ENCODE results near the gene SOCS6. TPM values are rescaled to one million over a fixed set of nuclear protein-coding genes. Genes with fewer than 3 reads are reported as not detected.

Gene SOCS6
- total RNA-seq, result 10 to 100 TPM; 11.5 to 18.2 (median 17.9) TPM

DNA sequence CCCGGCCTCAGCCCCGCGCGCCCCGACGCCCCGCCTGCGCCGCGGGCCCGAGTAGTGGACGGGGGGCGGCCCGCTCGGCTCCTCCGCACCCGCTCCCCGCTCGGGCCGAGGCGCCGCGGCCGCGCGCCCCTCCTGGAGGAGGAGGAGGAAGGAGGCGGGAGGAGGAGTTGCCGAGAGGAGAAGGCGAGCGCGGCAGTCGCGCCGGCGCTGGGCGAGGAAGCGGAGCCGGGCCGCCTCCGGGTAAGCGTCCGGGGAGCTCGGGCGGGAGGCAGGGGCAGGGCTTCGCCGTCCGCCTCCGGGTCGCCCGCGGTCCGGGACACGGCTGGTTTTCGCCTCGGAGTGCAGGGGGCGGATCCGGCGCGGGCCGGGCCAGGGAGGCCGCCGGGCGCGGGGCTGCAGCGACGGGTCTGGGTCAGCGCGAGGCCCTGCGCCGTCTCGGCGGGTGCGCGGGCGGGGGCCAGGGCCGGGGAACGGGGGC is at the start of gene SOCS6:
Gene SOCS6 (plus strand): TSS at position 195 of the 478 bp plus-strand sequence. CDS start 35,624 bp downstream, outside the sequence.
- TF ChIP-seq, protein P1, sequence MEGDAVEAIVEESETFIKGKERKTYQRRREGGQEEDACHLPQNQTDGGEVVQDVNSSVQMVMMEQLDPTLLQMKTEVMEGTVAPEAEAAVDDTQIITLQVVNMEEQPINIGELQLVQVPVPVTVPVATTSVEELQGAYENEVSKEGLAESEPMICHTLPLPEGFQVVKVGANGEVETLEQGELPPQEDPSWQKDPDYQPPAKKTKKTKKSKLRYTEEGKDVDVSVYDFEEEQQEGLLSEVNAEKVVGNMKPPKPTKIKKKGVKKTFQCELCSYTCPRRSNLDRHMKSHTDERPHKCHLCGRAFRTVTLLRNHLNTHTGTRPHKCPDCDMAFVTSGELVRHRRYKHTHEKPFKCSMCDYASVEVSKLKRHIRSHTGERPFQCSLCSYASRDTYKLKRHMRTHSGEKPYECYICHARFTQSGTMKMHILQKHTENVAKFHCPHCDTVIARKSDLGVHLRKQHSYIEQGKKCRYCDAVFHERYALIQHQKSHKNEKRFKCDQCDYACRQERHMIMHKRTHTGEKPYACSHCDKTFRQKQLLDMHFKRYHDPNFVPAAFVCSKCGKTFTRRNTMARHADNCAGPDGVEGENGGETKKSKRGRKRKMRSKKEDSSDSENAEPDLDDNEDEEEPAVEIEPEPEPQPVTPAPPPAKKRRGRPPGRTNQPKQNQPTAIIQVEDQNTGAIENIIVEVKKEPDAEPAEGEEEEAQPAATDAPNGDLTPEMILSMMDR (IDR thresholded peaks at IDR 0.05; ENCODE audit: low read depth), result no peak

DNA sequence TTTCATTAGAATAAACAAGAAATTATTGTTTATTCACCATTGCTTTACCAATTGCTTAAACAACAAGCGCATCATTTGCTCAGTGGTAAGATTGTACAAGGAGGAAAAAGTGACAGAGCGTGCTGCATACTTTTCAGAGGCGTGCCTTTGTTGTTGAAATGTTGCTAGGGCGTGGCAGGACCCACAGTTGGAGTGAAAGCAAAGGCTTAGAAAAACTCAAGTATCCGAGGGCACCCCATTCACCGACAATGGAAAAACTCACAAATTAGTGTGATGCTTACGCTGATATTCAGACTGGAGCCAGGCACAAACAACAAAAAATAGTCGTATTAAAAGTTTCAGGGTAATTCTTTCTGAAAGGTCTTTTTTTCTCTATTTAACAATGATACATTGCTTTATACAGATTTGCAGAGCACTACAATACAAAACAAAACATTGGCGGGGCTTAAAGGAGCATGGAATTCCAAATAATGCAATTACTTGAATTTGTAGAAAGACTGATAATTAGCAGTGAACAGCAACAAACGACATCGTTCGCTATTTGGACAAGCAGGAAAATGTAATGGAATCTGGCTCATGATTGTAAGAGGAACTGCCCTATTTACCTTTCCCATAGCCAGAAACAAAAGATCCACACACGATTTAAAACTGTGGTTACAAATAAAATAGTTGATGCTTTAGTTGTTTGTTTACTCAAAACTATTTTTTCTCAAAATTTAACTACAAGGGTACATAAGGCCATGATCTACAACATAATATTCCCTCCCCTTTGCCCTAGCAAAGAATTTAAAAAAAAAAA is 45.5 kb upstream of the SOCS6 start:
- TF ChIP-seq, protein P1 (IDR thresholded peaks at IDR 0.05; ENCODE audit: low read depth), result no peak

DNA sequence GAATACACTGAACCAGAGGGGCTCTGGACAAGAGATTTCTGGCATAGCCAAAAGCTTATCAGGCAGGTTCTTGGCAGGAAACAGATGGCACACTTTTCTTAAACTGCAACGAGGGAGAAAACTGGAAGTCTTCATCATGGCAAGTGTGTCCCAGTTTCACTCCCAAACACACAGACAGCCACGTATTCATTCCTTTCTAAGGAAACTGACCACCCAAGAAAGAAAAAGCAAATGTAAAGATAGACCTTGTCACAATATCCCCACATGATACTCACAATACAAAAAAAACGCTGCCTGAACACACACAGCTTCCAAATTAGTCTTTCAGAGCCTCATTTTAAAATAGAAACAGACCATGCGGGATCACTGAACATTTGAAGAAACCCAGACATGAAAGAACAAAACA is 42.8 kb upstream of the SOCS6 start:
- TF ChIP-seq, protein P1 (IDR thresholded peaks at IDR 0.05; ENCODE audit: low read depth), result no peak

GRCh38 chr18:70249118-70249517 is 39.7 kb upstream of the SOCS6 start:
- TF ChIP-seq, protein P1 (IDR thresholded peaks at IDR 0.05; ENCODE audit: low read depth), result no peak

DNA sequence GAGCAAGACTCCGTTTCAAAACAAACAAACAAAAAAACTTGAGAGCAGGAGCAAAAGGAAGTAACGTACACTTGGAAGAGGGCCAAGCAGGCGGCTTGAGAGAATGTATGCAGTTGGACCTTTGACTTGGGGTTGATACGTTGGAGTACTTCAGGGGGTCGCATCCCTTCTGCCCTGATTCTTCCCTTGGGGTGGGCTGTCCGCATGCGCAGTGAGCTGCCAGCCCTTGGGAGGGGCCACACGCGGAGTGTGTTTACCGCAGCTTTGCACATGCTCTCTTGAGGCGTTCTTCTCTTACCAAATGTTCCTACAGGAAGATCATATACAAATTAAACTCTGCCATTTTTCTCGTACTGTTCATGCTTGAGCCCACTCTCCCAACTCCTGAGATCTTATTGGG is 38.1 kb upstream of the SOCS6 start:
- TF ChIP-seq, protein P1 (IDR thresholded peaks at IDR 0.05; ENCODE audit: low read depth), result no peak

DNA sequence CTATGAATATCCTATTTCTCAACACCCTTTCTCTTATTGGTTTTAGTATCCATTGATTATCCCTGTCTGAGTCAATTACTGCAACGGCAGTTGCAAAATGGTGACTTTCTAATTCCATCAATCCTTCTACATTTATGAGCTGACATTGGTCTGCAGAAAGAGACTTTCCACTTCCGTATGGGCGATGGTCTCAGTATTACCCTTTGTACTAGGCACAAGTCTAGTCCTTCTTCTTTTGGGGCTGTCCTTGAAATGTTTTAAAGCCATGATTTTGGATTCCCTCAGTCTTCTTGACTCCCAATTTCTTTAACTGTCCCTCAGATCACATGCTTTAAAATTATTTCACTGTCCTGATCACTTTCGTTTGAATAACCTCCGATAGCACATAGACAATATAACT is 32.7 kb upstream of the SOCS6 start:
- TF ChIP-seq, protein P1 (IDR thresholded peaks at IDR 0.05; ENCODE audit: low read depth), result no peak

- TF ChIP-seq, protein P1 (IDR thresholded peaks at IDR 0.05; ENCODE audit: low read depth), result no peak
Observed at GRCh38 chr18:70256994-70257393, 31.9 kb upstream of the SOCS6 start.
